GM12873 (cell line): ENCODE measurements around the gene NRG3.

Source experiments
- TF ChIP-seq, protein P1 (sequence below): IDR thresholded peaks from 2 replicates; pipeline ENCODE4 v1.5.1; 2012; ENCODE audit warnings: low read depth, mild to moderate bottlenecking, moderate library complexity, low read length, control low read depth; ENCODE audit not compliant: insufficient read depth; ENCODE audit errors: missing control alignments

NRG3 gene

GRCh38 chr10:81981724-81982123 lies 106.7 kb downstream of the NRG3 start:
- TF ChIP-seq, protein P1, sequence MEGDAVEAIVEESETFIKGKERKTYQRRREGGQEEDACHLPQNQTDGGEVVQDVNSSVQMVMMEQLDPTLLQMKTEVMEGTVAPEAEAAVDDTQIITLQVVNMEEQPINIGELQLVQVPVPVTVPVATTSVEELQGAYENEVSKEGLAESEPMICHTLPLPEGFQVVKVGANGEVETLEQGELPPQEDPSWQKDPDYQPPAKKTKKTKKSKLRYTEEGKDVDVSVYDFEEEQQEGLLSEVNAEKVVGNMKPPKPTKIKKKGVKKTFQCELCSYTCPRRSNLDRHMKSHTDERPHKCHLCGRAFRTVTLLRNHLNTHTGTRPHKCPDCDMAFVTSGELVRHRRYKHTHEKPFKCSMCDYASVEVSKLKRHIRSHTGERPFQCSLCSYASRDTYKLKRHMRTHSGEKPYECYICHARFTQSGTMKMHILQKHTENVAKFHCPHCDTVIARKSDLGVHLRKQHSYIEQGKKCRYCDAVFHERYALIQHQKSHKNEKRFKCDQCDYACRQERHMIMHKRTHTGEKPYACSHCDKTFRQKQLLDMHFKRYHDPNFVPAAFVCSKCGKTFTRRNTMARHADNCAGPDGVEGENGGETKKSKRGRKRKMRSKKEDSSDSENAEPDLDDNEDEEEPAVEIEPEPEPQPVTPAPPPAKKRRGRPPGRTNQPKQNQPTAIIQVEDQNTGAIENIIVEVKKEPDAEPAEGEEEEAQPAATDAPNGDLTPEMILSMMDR: no peak

DNA sequence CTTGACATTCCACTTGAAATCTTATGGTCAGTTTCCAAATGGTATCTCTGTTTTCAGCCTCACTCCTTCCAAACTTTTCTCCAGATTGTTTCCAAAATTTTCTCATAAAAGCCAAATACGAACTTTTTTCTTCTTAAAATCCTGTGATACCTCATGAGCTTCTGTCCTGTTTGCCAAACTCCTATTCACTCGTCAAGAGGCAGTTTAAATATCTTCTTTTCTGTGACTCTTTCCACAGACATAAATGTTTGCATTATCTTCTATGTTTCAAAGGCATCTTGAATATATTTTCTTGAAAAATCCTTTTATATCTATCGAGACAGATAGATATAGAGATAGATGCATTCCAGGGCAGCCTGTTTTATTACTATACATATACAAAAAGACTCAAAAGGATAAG lies 109.4 kb downstream of the NRG3 start:
- TF ChIP-seq, protein P1: no peak

DNA sequence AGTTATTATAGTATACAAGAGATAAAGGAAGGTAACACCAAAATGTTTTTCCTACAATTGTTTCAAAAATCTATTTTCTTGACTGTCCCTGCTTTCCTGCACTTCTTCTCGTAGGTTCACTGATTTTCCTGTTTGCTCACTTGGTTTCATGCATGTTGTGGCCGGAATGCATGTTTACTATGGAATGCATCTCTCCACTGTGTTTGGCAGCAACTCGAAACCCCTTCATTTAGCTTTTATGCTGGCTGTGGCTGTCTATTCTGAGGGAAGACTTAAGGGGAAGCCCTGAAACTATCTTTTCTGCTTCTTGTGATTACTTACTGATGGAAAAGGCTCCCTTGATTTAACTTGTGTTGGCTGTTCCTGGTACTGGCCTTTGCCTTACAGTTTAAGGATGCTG lies 120.3 kb downstream of the NRG3 start:
- TF ChIP-seq, protein P1: no peak

- TF ChIP-seq, protein P1: no peak
Observed at GRCh38 chr10:81996927-81997326, 121.9 kb downstream of the NRG3 start.

DNA sequence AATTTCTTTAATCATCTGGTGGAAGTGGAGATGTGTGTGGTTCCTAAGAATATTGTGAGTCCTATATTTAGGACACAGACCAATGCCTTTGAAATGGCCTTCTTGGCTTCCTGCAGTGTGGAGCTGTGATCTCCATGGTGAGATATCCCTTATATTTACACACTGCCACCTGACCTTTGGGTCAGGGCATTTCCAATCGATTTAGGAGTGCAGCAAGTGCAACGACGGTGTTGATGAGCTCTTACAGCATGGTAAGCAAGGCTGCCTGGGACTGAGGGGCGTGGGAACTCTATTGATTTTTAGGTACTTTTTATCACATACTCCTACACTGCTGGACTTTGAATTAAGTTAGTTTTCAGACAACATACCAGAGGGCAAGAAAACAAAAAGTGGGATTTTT lies 146.0 kb downstream of the NRG3 start:
- TF ChIP-seq, protein P1: no peak

GRCh38 chr10:82027711-82028110 lies 152.7 kb downstream of the NRG3 start:
- TF ChIP-seq, protein P1: no peak

DNA sequence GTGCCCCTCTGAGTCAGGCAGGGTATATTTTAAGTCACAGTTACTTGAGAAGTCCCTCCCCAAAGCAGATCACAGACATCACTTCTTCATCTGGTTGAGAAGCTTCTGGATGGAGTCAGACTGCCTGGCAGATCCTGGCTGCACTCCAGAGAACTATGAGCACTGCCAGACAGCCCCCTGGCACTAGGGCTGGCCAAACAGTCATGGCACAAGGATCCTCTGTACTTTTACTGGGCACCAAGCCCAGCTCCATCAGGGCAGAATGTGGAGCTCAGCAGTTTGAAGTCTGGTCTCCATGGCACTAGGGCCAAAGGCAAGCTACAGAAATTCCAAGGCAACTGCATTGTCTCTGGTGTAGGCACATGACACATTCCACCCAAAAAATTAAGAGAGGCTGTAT lies 162.1 kb downstream of the NRG3 start:
- TF ChIP-seq, protein P1: no peak
